Measurements from ENCODE around the gene HEATR5A. TPM values are rescaled to one million over a fixed set of nuclear protein-coding genes. Genes with fewer than 3 reads are reported as not detected.

The HEATR5A gene
- total and polyA plus RNA-seq, 2 of the 13 experiments (the other 11 are each of a cell fraction or from before 2014, with no cell fraction given) = 36.4 to 105 TPM

GRCh38 chr14:31420319-31421111, at the start of gene HEATR5A (continued):
- TF ChIP-seq PPARG (CRISPR knock-in tag; conservative IDR thresholded peaks at IDR 0.05) (peak; percentile 85; the same call in 1 of the 2 replicates), LRRFIP1 (CRISPR knock-in tag; conservative IDR thresholded peaks at IDR 0.05) (no peak; the same call in 1 of the 2 replicates), ZNF337 (CRISPR knock-in tag; IDR thresholded peaks at IDR 0.05; ENCODE audit: borderline replicate concordance, low read depth) (peak; percentile 97; the same call in 1 of the 2 replicates), ZNF547 (CRISPR knock-in tag; IDR thresholded peaks at IDR 0.05) (peak; percentile 100), ZNF263 (CRISPR knock-in tag; IDR thresholded peaks at IDR 0.05) (peak; percentile 72), DNMT1 (CRISPR knock-in tag; IDR thresholded peaks at IDR 0.05) (peak; percentile 96), ZBTB7B (CRISPR knock-in tag; IDR thresholded peaks at IDR 0.05) (peak; percentile 100), MIER3 (CRISPR knock-in tag; IDR thresholded peaks at IDR 0.05; ENCODE audit: borderline replicate concordance) (peak; percentile 97), GTF3A (CRISPR knock-in tag; conservative IDR thresholded peaks at IDR 0.05) (peak; percentile 100; the same call in 1 of the 2 replicates), NONO (IDR thresholded peaks at IDR 0.05) (no peak), NONO (CRISPR knock-in tag; conservative IDR thresholded peaks at IDR 0.05) (peak; percentile 100), CEBPZ (IDR thresholded peaks at IDR 0.05; ENCODE audit: low read length) (no peak), U2AF2 (IDR thresholded peaks at IDR 0.05; ENCODE audit: low read depth, low read length) (no peak), ELK4 (CRISPR knock-in tag; IDR thresholded peaks at IDR 0.05; ENCODE audit: borderline replicate concordance) (peak; percentile 83), ZNF264 (CRISPR knock-in tag; IDR thresholded peaks at IDR 0.05) (peak; percentile 97), REL (CRISPR knock-in tag; conservative IDR thresholded peaks at IDR 0.05) (peak; percentile 99), TRIM22 (IDR thresholded peaks at IDR 0.05) (no peak), ZNF30 (CRISPR knock-in tag; IDR thresholded peaks at IDR 0.05) (no peak; the same call in 1 of the 2 replicates)
